ENCODE data around the gene CD40LG. TPM values are rescaled to one million over a fixed set of nuclear protein-coding genes. Genes with fewer than 3 reads are reported as not detected.
A peak's percentile ranks its signal among the peaks of the same experiment; 100 is the strongest.

CD40LG gene
- total RNA-seq, 1 experiment from 2014 or later: not detected

- Histone ChIP-seq H3K4me2 (no peak overlapping the region), H3F3A (ENCODE audit: insufficient read depth, low read depth) (no peaks in the 10 kb centered on the region), H3K36me3 (ENCODE audit: low read depth) (no peaks in the 10 kb centered on the region), H3K79me2 (ENCODE audit: low read depth) (no peaks in the 10 kb centered on the region), H3K27ac (no peak overlapping the region), H4K20me1 (ENCODE audit: insufficient read depth) (no peaks in the 10 kb centered on the region), H2AFZ (no peak overlapping the region), H3K9me3 (ENCODE audit: insufficient read depth, low read depth) (peaks cover 4% of the 10 kb centered on the region; the same call in 1 of the 2 replicates), H3K9me2 (ENCODE audit: insufficient read depth) (no peaks in the 10 kb centered on the region), H3K4me1 (replicated peaks; ENCODE audit: insufficient read depth) (no peaks in the 10 kb centered on the region), H3K4me3 (no peak overlapping the region), H3K27me3 (ENCODE audit: insufficient read depth, low read depth) (no peaks in the 10 kb centered on the region)
- ChIA-PET POLR2A (ENCODE audit: unreplicated experiment) (no interaction called here), CTCF (no interaction called here)
- no peak for DNase-seq
- TF ChIP-seq CTCF (conservative IDR thresholded peaks at IDR 0.05): no peak
- no peak for TF ChIP-seq EZH2 (IDR thresholded peaks at IDR 0.05; ENCODE audit: low read depth)
- BruUV-seq (replicated peaks): no TSS peak
- intact Hi-C loops (cut with micrococcal nuclease; ENCODE audit: unreplicated experiment): no loop called here
These were observed 18.1 kb downstream of the CD40LG start for GRCh38 chrX:136666088-136666487.

- intact Hi-C loops (cut with micrococcal nuclease; ENCODE audit: unreplicated experiment): no loop called here
- no peaks in the 10 kb centered on the region for H3K9me2 ChIP-seq (ENCODE audit: insufficient read depth)
- H3K4me1 ChIP-seq (replicated peaks; ENCODE audit: insufficient read depth): no peaks in the 10 kb centered on the region
- no peaks in the 10 kb centered on the region for H3K36me3 ChIP-seq (ENCODE audit: low read depth)
- no peak overlapping the region for H3K27ac ChIP-seq
- no peaks in the 10 kb centered on the region for H3K79me2 ChIP-seq (ENCODE audit: low read depth)
- peak in 1 of 2 experiments; percentile 58 for DNase-seq
- H3K4me3 ChIP-seq: no peak overlapping the region
- TF ChIP-seq CTCF (conservative IDR thresholded peaks at IDR 0.05) (no peak), EZH2 (IDR thresholded peaks at IDR 0.05; ENCODE audit: low read depth) (no peak)
- no peak overlapping the region for H2AFZ ChIP-seq
- no TSS peak for BruUV-seq (replicated peaks)
- H3K27me3 ChIP-seq (ENCODE audit: insufficient read depth, low read depth): no peaks in the 10 kb centered on the region
- no peaks in the 10 kb centered on the region for H3F3A ChIP-seq (ENCODE audit: insufficient read depth, low read depth)
- ChIA-PET POLR2A (ENCODE audit: unreplicated experiment) (no interaction called here), CTCF (no interaction called here)
- H3K4me2 ChIP-seq: no peak overlapping the region
- 0 out of 2 replicates have a peak, but pooled peaks cover 4% of the 10 kb centered on the region for H3K9me3 ChIP-seq (ENCODE audit: insufficient read depth, low read depth)
- H4K20me1 ChIP-seq (ENCODE audit: insufficient read depth): no peaks in the 10 kb centered on the region
These were observed 19.6 kb downstream of the CD40LG start for GRCh38 chrX:136667446-136668168.

- POLR2A ChIA-PET (ENCODE audit: unreplicated experiment): no interaction called here
- Histone ChIP-seq H3K9me2 (ENCODE audit: insufficient read depth) (no peaks in the 10 kb centered on the region), H3K79me2 (ENCODE audit: low read depth) (no peaks in the 10 kb centered on the region), H3K27ac (no peak overlapping the region), H4K20me1 (ENCODE audit: insufficient read depth) (no peaks in the 10 kb centered on the region), H3K4me2 (no peak overlapping the region), H3K4me1 (replicated peaks; ENCODE audit: insufficient read depth) (no peaks in the 10 kb centered on the region), H3K36me3 (ENCODE audit: low read depth) (no peaks in the 10 kb centered on the region), H3K27me3 (ENCODE audit: insufficient read depth, low read depth) (no peaks in the 10 kb centered on the region), H3K4me3 (no peak overlapping the region), H2AFZ (no peak overlapping the region), H3F3A (ENCODE audit: insufficient read depth, low read depth) (no peaks in the 10 kb centered on the region), H3K9me3 (ENCODE audit: insufficient read depth, low read depth) (no peaks in the 10 kb centered on the region)
- intact Hi-C loops (cut with micrococcal nuclease; ENCODE audit: unreplicated experiment): no loop called here
- no peak for TF ChIP-seq EZH2 (IDR thresholded peaks at IDR 0.05; ENCODE audit: low read depth)
- no peak for TF ChIP-seq CTCF (conservative IDR thresholded peaks at IDR 0.05)
- DNase-seq: no peak
- CTCF ChIA-PET: no interaction called here
- BruUV-seq (replicated peaks): no TSS peak
These were observed 23.1 kb downstream of the CD40LG start for GRCh38 chrX:136671006-136671610.

Data from PC-9 (cell line).